ENCODE results near the gene CUL9. TPM values are rescaled to one million over a fixed set of nuclear protein-coding genes. Genes with fewer than 3 reads are reported as not detected.

The CUL9 gene
- total RNA-seq, 1 experiment from 2014 or later = 15.2 TPM

DNA sequence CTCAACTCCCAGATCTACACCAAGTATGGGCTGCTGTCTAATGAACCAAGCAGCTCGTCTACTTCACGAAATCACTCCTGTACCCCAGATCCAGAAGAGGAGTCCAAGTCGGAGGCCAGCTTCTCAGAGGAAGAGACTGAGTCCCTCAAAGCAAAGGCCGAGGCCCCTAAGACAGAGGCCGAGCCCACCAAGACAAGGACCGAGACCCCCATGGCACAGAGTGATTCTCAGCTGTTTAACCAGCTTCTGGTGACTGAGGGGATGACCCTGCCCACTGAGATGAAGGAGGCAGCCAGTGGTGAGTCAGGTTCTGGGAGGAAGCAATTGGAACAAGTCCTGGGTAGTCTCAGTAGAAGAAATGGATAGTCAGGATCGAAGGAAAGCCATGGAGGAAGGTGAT, 5.8 kb downstream of the CUL9 start:
- Histone ChIP-seq H2BK5ac (ENCODE audit: insufficient read length, low read length) (no peak overlapping the region), H3K4me1 (ENCODE audit: insufficient read depth, low read length) (no peaks in the 10 kb centered on the region), H3K14ac (ENCODE audit: insufficient read depth, low read length) (no peak overlapping the region), H2AFZ (ENCODE audit: low read length) (no peak overlapping the region), H3T11ph (ENCODE audit: low read length) (no peak overlapping the region), H2BK12ac (ENCODE audit: insufficient read length, low read depth, low read length) (no peak overlapping the region), H3K56ac (ENCODE audit: insufficient read length, low read depth, low read length) (no peak overlapping the region), H4K5ac (ENCODE audit: insufficient read length, low read depth, low read length) (no peak overlapping the region), H4K91ac (ENCODE audit: insufficient read length, low read depth, low read length) (no peak overlapping the region), H3K9me3 (ENCODE audit: control insufficient read depth, low read depth, low read length) (no peaks in the 10 kb centered on the region), H4K8ac (replicated peaks; ENCODE audit: insufficient read length, low read depth, low read length) (no peak overlapping the region), H3K18ac (ENCODE audit: insufficient read length, low read depth, low read length) (no peak overlapping the region), H4K20me1 (ENCODE audit: control insufficient read depth, insufficient read depth, insufficient read length) (no peaks in the 10 kb centered on the region), H2BK120ac (ENCODE audit: low read depth, low read length, poor library complexity, severe bottlenecking) (no peak overlapping the region), H2BK15ac (ENCODE audit: low read depth, low read length) (no peak overlapping the region), H3K27me3 (ENCODE audit: insufficient read depth, low read length) (no peaks in the 10 kb centered on the region), H3K23ac (ENCODE audit: insufficient read length, low read depth, low read length) (no peak overlapping the region), H3K27ac (ENCODE audit: insufficient read length, low read depth, low read length) (no peak overlapping the region), H3K4ac (ENCODE audit: low read depth, low read length) (no peak overlapping the region), H3K79me2 (ENCODE audit: insufficient read depth, low read length) (no peaks in the 10 kb centered on the region), H3K23me2 (ENCODE audit: insufficient read length, low read depth, low read length, poor library complexity, severe bottlenecking) (no peaks in the 10 kb centered on the region), H2AK5ac (ENCODE audit: insufficient read length, low read length) (no peak overlapping the region), H3K9ac (ENCODE audit: extremely low read depth, insufficient read length, low read length) (no peak overlapping the region), H3K79me1 (ENCODE audit: insufficient read depth, low read depth, low read length, poor library complexity, severe bottlenecking) (no peaks in the 10 kb centered on the region), H2BK20ac (ENCODE audit: low read depth, low read length, poor library complexity, severe bottlenecking) (no peak overlapping the region), H3K4me2 (ENCODE audit: insufficient read depth, insufficient read length, low read length) (no peak overlapping the region)
- Mint-ChIP-seq H3K27ac (peak overlapping the region in 1 of 3 experiments; percentile 9; a peak in 1 of 7 replicates), H3K36me3 (ENCODE audit: insufficient read depth in 1 of 3, low read depth in 3 of 3) (peaks cover 4 to 22% (median 21%) of the 10 kb centered on the region in 3 experiments; a peak in 5 of 7 replicates), H3K9me3 (no peaks in the 10 kb centered on the region), H3K4me3 (no peak overlapping the region), H3K4me1 (peaks cover 4 to 5% of the 10 kb centered on the region in 2 experiments), H3K27me3 (ENCODE audit: low read depth) (no peaks in the 10 kb centered on the region)
- TF ChIP-seq, protein P1, sequence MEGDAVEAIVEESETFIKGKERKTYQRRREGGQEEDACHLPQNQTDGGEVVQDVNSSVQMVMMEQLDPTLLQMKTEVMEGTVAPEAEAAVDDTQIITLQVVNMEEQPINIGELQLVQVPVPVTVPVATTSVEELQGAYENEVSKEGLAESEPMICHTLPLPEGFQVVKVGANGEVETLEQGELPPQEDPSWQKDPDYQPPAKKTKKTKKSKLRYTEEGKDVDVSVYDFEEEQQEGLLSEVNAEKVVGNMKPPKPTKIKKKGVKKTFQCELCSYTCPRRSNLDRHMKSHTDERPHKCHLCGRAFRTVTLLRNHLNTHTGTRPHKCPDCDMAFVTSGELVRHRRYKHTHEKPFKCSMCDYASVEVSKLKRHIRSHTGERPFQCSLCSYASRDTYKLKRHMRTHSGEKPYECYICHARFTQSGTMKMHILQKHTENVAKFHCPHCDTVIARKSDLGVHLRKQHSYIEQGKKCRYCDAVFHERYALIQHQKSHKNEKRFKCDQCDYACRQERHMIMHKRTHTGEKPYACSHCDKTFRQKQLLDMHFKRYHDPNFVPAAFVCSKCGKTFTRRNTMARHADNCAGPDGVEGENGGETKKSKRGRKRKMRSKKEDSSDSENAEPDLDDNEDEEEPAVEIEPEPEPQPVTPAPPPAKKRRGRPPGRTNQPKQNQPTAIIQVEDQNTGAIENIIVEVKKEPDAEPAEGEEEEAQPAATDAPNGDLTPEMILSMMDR (conservative IDR thresholded peaks at IDR 0.05) = no peak
- no peak for DNase-seq
- no CpG with 5 or more reads among the region's 7 CpGs for WGBS (ENCODE audit: extremely low coverage, insufficient read length, low lambda C conversion rate)
